HL-60/S4 treated with retinoic acid at 250 ng/mL for 4 days and 3 days (cell line): ENCODE results near the gene ATXN7L2.

Experiments
- in situ Hi-C: fragments of 300-500 bp; cut with MboI; formaldehyde crosslinking; loops from 2 replicates; pipeline ENCODE4 v1.7.0; 2022; ENCODE audit warnings: low sequenced_read_pairs

ATXN7L2 gene

DNA sequence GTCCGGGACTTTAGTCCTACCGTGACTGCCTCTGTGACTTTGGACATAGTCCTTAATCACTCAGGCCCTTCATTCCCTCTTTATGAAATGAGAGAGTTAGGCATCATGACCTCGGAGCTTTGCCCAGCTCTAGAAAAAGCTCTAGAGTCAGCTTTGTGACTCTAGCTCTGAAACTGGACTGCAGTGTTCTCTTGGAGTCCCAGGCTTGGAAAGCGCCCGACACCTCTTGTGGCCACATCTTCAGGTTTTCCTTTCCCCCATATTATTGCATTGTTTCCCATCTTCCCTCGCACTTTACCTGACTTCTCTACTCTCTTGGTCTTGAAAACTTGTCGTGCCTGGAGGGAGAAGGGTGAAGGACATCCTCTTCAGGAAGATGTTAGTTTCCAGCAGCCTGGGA, 38.3 kb downstream of the ATXN7L2 start:
- in situ Hi-C loops: no loop called here

GRCh38 chr1:109523706-109524105, 40.0 kb downstream of the ATXN7L2 start:
- in situ Hi-C loops: no loop called here

GRCh38 chr1:109527098-109527811, 43.5 kb downstream of the ATXN7L2 start:
- in situ Hi-C loops: no loop called here

- in situ Hi-C loops: no loop called here
Measured at GRCh38 chr1:109527846-109528695, 44.4 kb downstream of the ATXN7L2 start.

DNA sequence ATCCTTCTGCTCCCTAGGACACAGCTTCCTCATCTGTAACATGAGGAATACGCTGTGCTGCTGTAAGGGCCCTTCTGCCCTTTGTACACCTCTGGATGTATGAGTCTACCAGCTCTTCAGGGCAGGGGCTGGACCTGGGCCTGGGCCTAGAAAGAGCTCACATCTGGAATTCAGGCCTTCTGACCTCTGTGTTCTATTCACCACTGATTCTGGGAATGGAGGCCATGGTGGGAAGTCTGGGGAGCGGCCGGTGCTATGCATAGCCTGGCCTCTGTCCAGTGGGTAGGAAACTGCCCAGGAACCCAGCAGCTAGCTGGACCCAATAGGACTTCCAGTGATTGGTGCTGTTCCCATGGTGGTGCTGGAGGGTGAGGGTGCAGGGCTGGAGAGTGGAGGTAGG, 45.0 kb downstream of the ATXN7L2 start:
- in situ Hi-C loops: no loop called here

DNA sequence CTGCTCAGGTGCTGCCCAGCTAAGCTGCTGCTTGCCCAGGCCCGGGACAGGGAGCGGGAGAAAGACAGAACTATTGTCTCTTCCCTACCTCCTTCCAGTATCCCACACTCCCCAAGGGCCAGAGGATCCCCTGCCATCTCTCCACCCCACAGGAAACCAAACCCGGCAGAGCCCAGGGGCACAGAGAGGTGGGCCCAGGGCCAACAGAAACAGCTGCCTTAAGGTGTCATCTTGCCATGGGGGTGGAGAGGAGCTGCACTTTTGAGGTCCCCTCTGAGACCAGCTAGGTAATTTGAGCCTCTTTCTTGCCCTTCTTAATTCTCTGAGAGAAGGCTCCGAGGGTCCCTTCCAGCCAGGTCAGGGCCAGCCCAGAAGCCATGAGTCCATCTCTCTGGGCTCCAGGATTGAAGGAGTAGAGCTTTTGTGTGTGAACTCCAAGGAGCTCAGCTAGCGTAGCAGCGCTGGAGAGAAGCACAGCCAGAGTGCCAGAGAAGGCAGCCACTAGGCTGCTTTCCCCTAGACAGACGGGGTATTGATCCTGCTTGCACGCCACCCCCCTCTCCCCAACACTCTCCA, 46.3 kb downstream of the ATXN7L2 start:
- in situ Hi-C loops: loop anchor here (5.0 to 10.0 kb wide), 2 partner anchors 33 to 265 kb away; no protein-coding TSS in a partner anchor

- in situ Hi-C loops: loop anchor here (5.0 to 10.0 kb wide), 2 partner anchors 33 to 266 kb away; no protein-coding TSS in a partner anchor
Measured at GRCh38 chr1:109530457-109531087, 46.9 kb downstream of the ATXN7L2 start.

GRCh38 chr1:109531380-109531779, 47.7 kb downstream of the ATXN7L2 start:
- in situ Hi-C loops: loop anchor here (5.0 to 10.0 kb wide), 2 partner anchors 34 to 267 kb away; no protein-coding TSS in a partner anchor

DNA sequence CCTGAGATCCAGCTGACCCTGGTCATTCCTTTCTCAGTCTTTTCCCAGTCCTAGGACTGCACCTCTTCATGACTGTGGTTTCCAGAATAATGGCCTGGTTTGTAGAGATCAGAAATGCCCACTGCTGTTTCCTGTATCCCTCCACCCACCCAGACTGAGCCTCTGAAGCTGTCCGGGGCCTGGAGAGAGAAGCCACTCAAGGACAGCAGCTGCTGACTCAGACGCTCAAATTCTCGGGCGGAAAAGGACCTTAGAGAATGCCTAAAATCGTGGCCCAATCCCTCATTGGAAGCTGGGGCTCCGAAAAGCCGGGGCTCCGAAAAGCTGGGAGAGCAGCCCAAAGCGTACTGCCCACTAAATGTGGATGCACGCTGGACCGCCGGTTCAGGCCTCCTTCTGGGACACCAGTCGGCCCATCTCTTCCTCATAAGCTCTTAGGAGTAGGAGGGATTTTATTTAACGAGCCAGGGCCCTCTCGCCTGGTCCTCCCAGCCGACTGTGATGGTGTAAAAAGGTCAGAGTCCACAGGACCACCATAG, 48.2 kb downstream of the ATXN7L2 start:
- in situ Hi-C loops: loop anchor here (5.0 to 10.0 kb wide), 2 partner anchors 35 to 267 kb away; no protein-coding TSS in a partner anchor

DNA sequence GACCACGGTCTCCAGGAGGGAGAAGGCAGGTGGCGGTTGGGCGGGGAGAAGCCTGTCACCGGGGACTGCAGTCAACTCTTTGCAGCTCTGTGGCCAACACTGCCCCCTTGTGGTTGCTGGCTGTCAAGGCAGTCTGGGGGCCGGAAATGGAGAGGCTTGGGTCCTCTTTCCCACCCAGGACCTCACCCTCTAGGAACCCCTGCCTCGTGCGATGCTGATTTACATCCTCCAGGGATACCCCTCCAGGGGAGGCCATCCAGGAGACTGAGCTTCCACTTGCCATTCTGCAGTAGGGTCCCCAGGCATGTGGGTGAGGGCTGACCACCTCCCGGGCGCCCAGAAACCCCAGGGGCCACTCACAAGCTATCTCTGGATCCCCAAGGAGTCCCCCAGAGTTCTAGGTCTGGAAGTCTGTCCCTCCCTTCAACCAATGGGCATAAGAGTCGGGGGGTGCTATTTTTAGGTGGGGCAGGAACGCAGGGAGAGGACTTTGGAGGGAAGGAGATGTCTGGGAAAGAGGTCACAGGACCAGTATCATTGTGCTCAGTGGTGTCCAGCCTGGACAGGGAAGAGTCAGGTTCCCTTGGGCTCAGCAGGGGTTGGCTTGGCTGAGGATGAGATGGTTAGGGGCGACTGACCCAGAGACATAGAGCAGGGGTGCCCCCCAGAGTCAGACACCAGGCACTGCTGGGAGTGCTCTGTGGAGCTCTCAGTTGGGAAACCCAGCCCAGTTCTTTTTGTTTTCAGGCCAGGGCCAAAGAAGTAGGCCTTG, 48.8 kb downstream of the ATXN7L2 start:
- in situ Hi-C loops: loop anchor here (5.0 to 10.0 kb wide), 2 partner anchors 35 to 268 kb away; no protein-coding TSS in a partner anchor

GRCh38 chr1:109534307-109534858, 50.7 kb downstream of the ATXN7L2 start:
- in situ Hi-C loops: loop anchor here (5.0 to 10.0 kb wide), 2 partner anchors 37 to 270 kb away; no protein-coding TSS in a partner anchor

GRCh38 chr1:109535481-109535880, 51.8 kb downstream of the ATXN7L2 start:
- in situ Hi-C loops: loop anchor here (10.0 kb wide), 1 partner anchor 271 kb away; no protein-coding TSS in a partner anchor

DNA sequence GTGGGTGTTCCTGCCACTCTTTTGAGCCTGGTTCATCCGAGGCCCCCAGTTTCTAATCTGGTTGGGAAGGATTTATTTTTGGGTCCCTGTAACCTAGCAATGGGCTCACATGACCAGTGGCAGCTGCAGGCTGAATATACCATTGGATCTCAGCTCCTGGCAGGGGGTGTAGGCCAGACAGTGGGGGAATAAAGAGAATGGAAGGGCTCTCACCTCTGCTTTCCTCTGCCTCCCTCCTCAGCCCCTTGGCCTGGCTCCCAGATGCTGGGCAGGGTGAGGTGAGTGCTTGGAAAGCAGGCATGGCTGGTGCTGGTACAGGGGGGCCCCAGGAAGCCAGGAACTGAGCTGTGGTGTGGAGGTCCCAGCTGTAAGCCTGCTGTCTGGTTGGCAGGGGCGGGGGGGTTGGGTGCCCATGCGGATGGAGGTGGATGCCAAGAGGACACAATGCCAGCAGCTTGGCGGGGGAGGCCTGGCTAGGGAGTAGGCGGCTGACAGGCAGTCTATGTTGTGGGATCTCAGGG, 52.3 kb downstream of the ATXN7L2 start:
- in situ Hi-C loops: loop anchor here (10.0 kb wide), 1 partner anchor 271 kb away; no protein-coding TSS in a partner anchor

DNA sequence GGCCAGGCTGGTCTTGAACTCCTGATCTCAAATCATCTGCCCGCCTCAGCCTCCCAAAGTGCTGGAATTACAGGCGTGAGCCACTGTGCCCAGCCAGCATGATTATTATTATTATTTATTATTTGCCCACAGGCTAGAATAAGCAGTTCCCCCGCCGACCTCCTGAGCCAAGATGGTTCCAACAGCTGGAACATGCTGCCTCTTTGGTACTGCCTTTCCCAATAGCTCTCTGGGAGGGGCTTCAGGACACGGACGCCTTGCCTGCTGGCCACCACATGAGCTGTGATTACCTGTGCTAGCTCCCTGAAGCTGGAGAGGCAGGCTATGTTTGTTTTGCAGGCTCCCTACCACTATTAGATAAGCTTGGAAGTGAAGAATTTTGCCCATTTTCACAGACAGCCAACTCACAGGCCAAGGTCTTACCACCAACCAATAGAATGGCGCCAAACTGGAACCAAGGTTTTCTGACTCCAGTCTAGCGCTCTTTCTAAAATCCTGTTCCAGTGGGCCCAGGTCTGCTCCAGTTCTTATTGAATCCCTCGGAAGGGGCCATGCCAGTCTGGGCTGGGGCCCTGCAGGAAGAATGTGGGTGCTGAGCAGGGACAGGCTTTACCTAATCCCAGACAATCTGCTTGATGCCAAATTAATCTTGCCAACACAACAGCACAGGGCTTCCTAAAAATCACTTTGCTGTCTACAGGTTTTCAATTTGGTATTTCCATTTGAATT, 53.9 kb downstream of the ATXN7L2 start:
- in situ Hi-C loops: loop anchor here (10.0 kb wide), 1 partner anchor 273 kb away; no protein-coding TSS in a partner anchor

DNA sequence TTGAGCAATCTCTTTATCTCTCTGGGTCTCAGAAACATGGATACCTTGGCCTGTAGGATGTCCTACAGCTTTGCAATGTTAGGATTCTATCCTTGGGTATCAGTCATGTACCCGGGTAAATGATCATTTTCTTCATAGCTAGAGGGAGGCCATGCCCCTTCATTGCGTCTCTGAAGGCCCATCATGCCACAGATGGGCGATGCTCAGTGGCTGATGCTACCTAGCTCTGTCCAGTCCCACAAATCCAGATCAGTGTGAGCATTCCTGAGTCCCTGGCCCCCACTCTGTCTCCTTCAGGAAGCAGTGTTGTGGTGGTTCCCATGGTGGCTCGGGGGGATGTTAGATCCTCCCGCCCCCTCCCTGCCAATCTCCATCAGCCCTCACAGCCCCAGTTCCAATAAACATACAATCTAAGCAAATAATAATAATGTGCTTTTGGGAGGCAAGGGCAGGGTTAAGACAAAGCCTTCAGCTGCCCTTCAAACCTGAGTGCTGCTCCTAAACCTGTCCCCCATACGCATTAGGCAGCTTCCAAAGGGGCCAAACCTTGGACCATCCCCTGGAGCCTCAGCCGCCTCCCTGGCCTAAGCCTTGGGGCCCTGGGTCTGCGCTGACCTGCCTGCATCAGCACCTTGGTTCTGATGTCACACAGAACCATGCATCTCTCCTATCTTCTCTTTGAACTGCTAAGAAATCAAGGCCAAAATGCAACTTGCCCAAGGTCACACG, 55.3 kb downstream of the ATXN7L2 start:
- in situ Hi-C loops: loop anchor here (10.0 kb wide), 1 partner anchor 274 kb away; no protein-coding TSS in a partner anchor

GRCh38 chr1:109539676-109540075, 56.0 kb downstream of the ATXN7L2 start, which contains the start of gene GPR61:
Gene GPR61, plus strand, starts transcription at chr1:109539872. Its CDS starts 3,151 bp downstream, at chr1:109543023.
- in situ Hi-C loops: loop anchor here (5.0 to 10.0 kb wide), 4 partner anchors 85 to 445 kb away; partner anchors contain the start of gene AHCYL1

- in situ Hi-C loops: loop anchor here (5.0 to 10.0 kb wide), 3 partner anchors 84 to 444 kb away; partner anchors contain the start of gene AHCYL1
Measured at GRCh38 chr1:109541102-109541501, 57.4 kb downstream of the ATXN7L2 start.
